ENCODE data around the gene ADGRA3. TPM values are rescaled to one million over a fixed set of nuclear protein-coding genes. Genes with fewer than 3 reads are reported as not detected.
"Not testable (repeated sequence)": the region's sequence is repeated elsewhere in the genome, so short reads cannot be mapped to it uniquely, and the experiment has no call there.

The ADGRA3 gene
- polyA plus RNA-seq, 1 of the 3 experiments (the other 2 are of a cell fraction), result 11.8 TPM

- peak; percentile 12; the same call in 1 of the 2 replicates for TF ChIP-seq POLR2AphosphoS5 (IDR thresholded peaks at IDR 0.05; ENCODE audit: low read depth, low read length)
- no peak for TF ChIP-seq FOXJ3 (CRISPR knock-in tag; IDR thresholded peaks at IDR 0.05)
- no peak; the same call in 1 of the 2 replicates for TF ChIP-seq MEF2A (IDR thresholded peaks at IDR 0.05; ENCODE audit: borderline replicate concordance, low read depth)
- no peak for TF ChIP-seq NRF1 (IDR thresholded peaks at IDR 0.05; ENCODE audit: low read depth, low read length)
- TF ChIP-seq EP300 (IDR thresholded peaks at IDR 0.05; ENCODE audit: borderline replicate concordance in 1 of 2, low read depth in 1 of 2, low read length in 1 of 2), result peak; percentile 10 to 94; a peak in 3 of 4 replicates
- TF ChIP-seq NFIC (IDR thresholded peaks at IDR 0.05; ENCODE audit: borderline replicate concordance), result no peak; the same call in none of the 2 replicates
- no peak for TF ChIP-seq EZH2phosphoT487 (IDR thresholded peaks at IDR 0.05; ENCODE audit: borderline replicate concordance, low read depth)
- TF ChIP-seq FOXM1 (IDR thresholded peaks at IDR 0.05; ENCODE audit: low read depth), result peak; percentile 65; the same call in 1 of the 2 replicates
- no peak for TF ChIP-seq ELF1 (IDR thresholded peaks at IDR 0.05)
- peak; percentile 26; the same call in 1 of the 2 replicates for TF ChIP-seq YY1 (IDR thresholded peaks at IDR 0.05; ENCODE audit: low read depth)
- TF ChIP-seq TCF12 (IDR thresholded peaks at IDR 0.05), result peak; percentile 97
- no peak for TF ChIP-seq TAF1 (IDR thresholded peaks at IDR 0.05; ENCODE audit: borderline replicate concordance, low read depth, low read length)
These were observed 130.3 kb downstream of the ADGRA3 start (continued) for GRCh38 chr4:22385611-22386011.

GRCh38 chr4:22384154-22384553, 131.7 kb downstream of the ADGRA3 start:
- POLR2A ChIA-PET, result no interaction called here
- no peaks in the 10 kb centered on the region for H4K20me1 ChIP-seq (ENCODE audit: insufficient read depth)
- H3K79me2 ChIP-seq (ENCODE audit: insufficient read depth), result no peaks in the 10 kb centered on the region
- DNase-seq, result no peak
- CTCF ChIA-PET, result interaction anchor here (1.1 to 2.1 kb wide), 2 partner anchors 594 to 595 kb away, joined by 3 to 10 read pairs; no protein-coding TSS in a partner anchor
- H3F3A ChIP-seq (replicated peaks; ENCODE audit: insufficient read depth), result peaks cover 16% of the 10 kb centered on the region
- H3K4me2 ChIP-seq, result no peak overlapping the region
- no peak for TF ChIP-seq GABPA (IDR thresholded peaks at IDR 0.05; ENCODE audit: low read depth)
- no peak for TF ChIP-seq RCOR1 (IDR thresholded peaks at IDR 0.05; ENCODE audit: low read length)
- TF ChIP-seq EP300 (IDR thresholded peaks at IDR 0.05; ENCODE audit: borderline replicate concordance in 1 of 2, low read depth in 1 of 2, low read length in 1 of 2), result no peak
- no peak for TF ChIP-seq SIN3A (IDR thresholded peaks at IDR 0.05; ENCODE audit: borderline replicate concordance, low read depth, low read length)
- TF ChIP-seq, protein P1, sequence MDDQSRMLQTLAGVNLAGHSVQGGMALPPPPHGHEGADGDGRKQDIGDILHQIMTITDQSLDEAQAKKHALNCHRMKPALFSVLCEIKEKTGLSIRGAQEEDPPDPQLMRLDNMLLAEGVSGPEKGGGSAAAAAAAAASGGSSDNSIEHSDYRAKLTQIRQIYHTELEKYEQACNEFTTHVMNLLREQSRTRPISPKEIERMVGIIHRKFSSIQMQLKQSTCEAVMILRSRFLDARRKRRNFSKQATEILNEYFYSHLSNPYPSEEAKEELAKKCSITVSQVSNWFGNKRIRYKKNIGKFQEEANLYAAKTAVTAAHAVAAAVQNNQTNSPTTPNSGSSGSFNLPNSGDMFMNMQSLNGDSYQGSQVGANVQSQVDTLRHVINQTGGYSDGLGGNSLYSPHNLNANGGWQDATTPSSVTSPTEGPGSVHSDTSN (IDR thresholded peaks at IDR 0.05), result no peak
- no peak for TF ChIP-seq MXI1 (IDR thresholded peaks at IDR 0.05; ENCODE audit: low read depth, low read length)
- TF ChIP-seq RFX5 (IDR thresholded peaks at IDR 0.05; ENCODE audit: low read length), result no peak
- H3K36me3 ChIP-seq (replicated peaks in 1 of 2; ENCODE audit: control insufficient read depth in 1 of 2, insufficient read depth in 2 of 2, low read length in 1 of 2), result peaks cover 9 to 23% of the 10 kb centered on the region in 2 experiments
- H3K9me3 ChIP-seq, result no peaks in the 10 kb centered on the region
- H2AFZ ChIP-seq (ENCODE audit: low read depth), result no peak overlapping the region
- no peaks in the 10 kb centered on the region for H3K27me3 ChIP-seq (ENCODE audit: insufficient read depth)
- H3K4me1 ChIP-seq (ENCODE audit: control insufficient read depth in 1 of 2, insufficient read depth in 2 of 2, low read depth in 1 of 2, low read length in 1 of 2), result no peaks in the 10 kb centered on the region
- no peak overlapping the region for H3K27ac ChIP-seq (ENCODE audit: low read depth in 2 of 2, low read length in 1 of 2)
- H3K4me3 ChIP-seq (ENCODE audit: low read depth in 2 of 2, low read length in 1 of 2), result no peak overlapping the region
- H3K9me2 ChIP-seq, result no peaks in the 10 kb centered on the region
- H3K9ac ChIP-seq, result no peak overlapping the region

DNA sequence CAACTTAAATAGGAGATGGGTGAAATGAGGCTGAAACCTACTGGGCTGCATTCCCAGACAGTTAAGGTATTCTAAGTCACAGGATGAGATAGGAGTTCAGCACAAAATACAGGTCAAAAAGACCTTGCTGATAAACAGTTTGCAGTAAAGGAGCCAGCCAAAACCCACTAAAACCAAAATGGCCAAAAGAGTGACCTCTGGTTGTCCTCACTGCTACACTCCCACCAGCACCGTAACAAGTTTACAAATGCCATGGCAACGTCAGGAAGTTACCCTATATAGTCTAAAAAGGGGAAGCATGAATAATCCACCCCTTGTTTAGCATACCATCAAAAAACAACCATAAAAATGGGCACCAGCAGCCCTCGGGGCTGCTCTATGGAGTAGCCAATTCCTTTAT, 133.7 kb downstream of the ADGRA3 start:
- CTCF ChIA-PET, result interaction anchor here (2.1 kb wide), 1 partner anchor 593 kb away, joined by 10 read pairs; no protein-coding TSS in a partner anchor
- H3K27ac ChIP-seq (ENCODE audit: low read depth in 2 of 2, low read length in 1 of 2); POLR2A ChIA-PET; H3K9me2 ChIP-seq; DNase-seq; H3K4me2 ChIP-seq; H3K9me3 ChIP-seq; H3K79me2 ChIP-seq (ENCODE audit: insufficient read depth); H3K27me3 ChIP-seq (ENCODE audit: insufficient read depth); H3K4me1 ChIP-seq (ENCODE audit: control insufficient read depth in 1 of 2, insufficient read depth in 2 of 2, low read depth in 1 of 2, low read length in 1 of 2); H2AFZ ChIP-seq (ENCODE audit: low read depth); H4K20me1 ChIP-seq (ENCODE audit: insufficient read depth); H3K9ac ChIP-seq; H3K4me3 ChIP-seq (ENCODE audit: low read depth in 2 of 2, low read length in 1 of 2): not testable (repeated sequence)
- Histone ChIP-seq H3K36me3 (replicated peaks in 1 of 2; ENCODE audit: control insufficient read depth in 1 of 2, insufficient read depth in 2 of 2, low read length in 1 of 2) (peaks cover 10 to 13% of the 10 kb centered on the region in 2 experiments), H3F3A (replicated peaks; ENCODE audit: insufficient read depth) (peaks cover 16% of the 10 kb centered on the region)
- 95% methylated on average over 3 of the region's 3 CpGs for WGBS (ENCODE audit: low lambda C conversion rate)
